ENCODE measurements around the gene ASAP2. TPM values are rescaled to one million over a fixed set of nuclear protein-coding genes. Genes with fewer than 3 reads are reported as not detected.

ASAP2 gene
- total RNA-seq, 1 donor from 2014 or later: 60.7 TPM

- Mint-ChIP-seq H3K4me3 (ENCODE audit: unreplicated experiment) (no peak overlapping the region), H3K27ac (ENCODE audit: unreplicated experiment) (no peak overlapping the region), H3K36me3 (ENCODE audit: low read depth) (peaks cover 1% of the 10 kb centered on the region), H3K9me3 (ENCODE audit: low read depth) (no peaks in the 10 kb centered on the region), H3K4me1 (ENCODE audit: low read depth) (peaks cover 80% of the 10 kb centered on the region), H3K27me3 (ENCODE audit: low read depth) (no peaks in the 10 kb centered on the region)
- no peak for DNase-seq (ENCODE audit: low spot score)
- TF ChIP-seq CTCF (IDR thresholded peaks at IDR 0.05): no peak
Measured at GRCh38 chr2:9255416-9255815, 48.8 kb downstream of the ASAP2 start.

- Mint-ChIP-seq H3K4me1 (ENCODE audit: low read depth) (peaks cover 80% of the 10 kb centered on the region), H3K27me3 (ENCODE audit: low read depth) (no peaks in the 10 kb centered on the region), H3K27ac (ENCODE audit: unreplicated experiment) (no peak overlapping the region), H3K36me3 (ENCODE audit: low read depth) (peaks cover 1% of the 10 kb centered on the region), H3K9me3 (ENCODE audit: low read depth) (no peaks in the 10 kb centered on the region), H3K4me3 (ENCODE audit: unreplicated experiment) (no peak overlapping the region)
- TF ChIP-seq CTCF (IDR thresholded peaks at IDR 0.05): no peak
- no peak for DNase-seq (ENCODE audit: low spot score)
Measured at GRCh38 chr2:9256147-9256546, 49.5 kb downstream of the ASAP2 start.

- peak overlapping the region; percentile 92 for H3K27ac Mint-ChIP-seq (ENCODE audit: unreplicated experiment)
- peaks cover 80% of the 10 kb centered on the region for H3K4me1 Mint-ChIP-seq (ENCODE audit: low read depth)
- H3K36me3 Mint-ChIP-seq (ENCODE audit: low read depth): peaks cover 1% of the 10 kb centered on the region
- TF ChIP-seq CTCF (IDR thresholded peaks at IDR 0.05): peak; percentile 19
- no peak for DNase-seq (ENCODE audit: low spot score)
- H3K4me3 Mint-ChIP-seq (ENCODE audit: unreplicated experiment): no peak overlapping the region
- H3K27me3 Mint-ChIP-seq (ENCODE audit: low read depth): no peaks in the 10 kb centered on the region
- H3K9me3 Mint-ChIP-seq (ENCODE audit: low read depth): no peaks in the 10 kb centered on the region
Measured at GRCh38 chr2:9256570-9257043, 50.0 kb downstream of the ASAP2 start.

- Mint-ChIP-seq H3K27me3 (ENCODE audit: low read depth) (no peaks in the 10 kb centered on the region), H3K36me3 (ENCODE audit: low read depth) (no peaks in the 10 kb centered on the region), H3K4me1 (ENCODE audit: low read depth) (peaks cover 88% of the 10 kb centered on the region), H3K27ac (ENCODE audit: unreplicated experiment) (peak overlapping the region; percentile 94), H3K9me3 (ENCODE audit: low read depth) (no peaks in the 10 kb centered on the region), H3K4me3 (ENCODE audit: unreplicated experiment) (peak overlapping the region; percentile 57)
- no peak for DNase-seq (ENCODE audit: low spot score)
- no peak for TF ChIP-seq CTCF (IDR thresholded peaks at IDR 0.05)
Measured at GRCh38 chr2:9258501-9258900, 51.9 kb downstream of the ASAP2 start.

GRCh38 chr2:9258953-9259399, 52.4 kb downstream of the ASAP2 start:
- no peak for TF ChIP-seq CTCF (IDR thresholded peaks at IDR 0.05)
- H3K4me1 Mint-ChIP-seq (ENCODE audit: low read depth): peaks cover 90% of the 10 kb centered on the region
- no peaks in the 10 kb centered on the region for H3K36me3 Mint-ChIP-seq (ENCODE audit: low read depth)
- no peaks in the 10 kb centered on the region for H3K9me3 Mint-ChIP-seq (ENCODE audit: low read depth)
- peak overlapping the region; percentile 57 for H3K4me3 Mint-ChIP-seq (ENCODE audit: unreplicated experiment)
- H3K27me3 Mint-ChIP-seq (ENCODE audit: low read depth): no peaks in the 10 kb centered on the region
- no peak for DNase-seq (ENCODE audit: low spot score)
- peak overlapping the region; percentile 94 for H3K27ac Mint-ChIP-seq (ENCODE audit: unreplicated experiment)

Data from chondrocyte (in vitro differentiated cells).